GM18502 (cell line): ENCODE measurements around the gene CIDEB.
"Not testable (repeated sequence)": the region's sequence is repeated elsewhere in the genome, so short reads cannot be mapped to it uniquely, and the experiment has no call there.

ENCODE experiments used
- ATAC-seq: cut with Tn5 transposase; IDR thresholded peaks from one replicate; pipeline ENCODE4 v1.9.1; 2021; ENCODE audit warnings: mild to moderate bottlenecking; ENCODE audit not compliant: unreplicated experiment, poor library complexity

Gene CIDEB

DNA sequence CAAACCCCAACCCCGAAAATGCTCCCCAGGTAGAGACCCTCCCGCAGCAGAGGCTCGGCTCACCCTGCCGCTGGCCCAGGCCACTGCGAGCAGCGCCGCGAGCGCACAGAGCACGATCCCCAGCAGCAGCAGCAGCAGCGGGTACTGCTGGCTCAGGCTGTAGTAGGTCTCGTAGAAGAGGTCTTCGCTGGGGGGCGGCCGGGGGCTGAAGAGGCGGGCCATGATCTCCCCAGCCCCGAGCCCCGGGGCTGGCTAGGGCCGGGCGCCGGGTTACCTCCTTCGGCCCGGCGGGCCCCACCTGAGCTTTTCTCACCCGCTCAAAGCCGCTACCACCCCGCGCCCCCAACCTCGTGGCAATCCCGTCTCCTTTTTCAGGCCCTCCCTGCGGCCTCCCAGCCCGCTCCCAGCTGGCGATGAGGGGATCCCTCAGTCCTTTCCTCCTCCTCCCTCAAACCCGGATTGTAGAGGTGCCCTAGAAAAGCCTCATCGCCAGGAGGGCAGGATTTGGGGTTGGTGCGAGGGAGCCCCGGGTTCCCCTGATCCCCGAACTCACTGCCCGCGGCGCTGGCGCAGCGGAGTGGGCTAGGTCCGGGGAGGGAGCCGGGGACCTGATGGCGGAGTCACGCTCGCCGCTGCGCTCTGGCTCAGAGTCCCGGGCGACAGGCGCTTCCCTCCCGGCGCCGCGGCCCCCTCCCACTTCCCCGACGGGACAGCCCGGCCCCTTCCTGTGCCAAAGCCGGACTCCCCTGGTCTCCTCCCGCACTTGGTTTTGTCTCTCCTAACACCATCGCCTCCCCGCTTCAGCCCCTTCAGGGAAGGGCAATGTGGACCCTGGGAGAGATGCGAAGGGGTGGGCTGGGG lies 26.9 kb upstream of the CIDEB start, which contains the start of gene ADCY4:
ADCY4 (minus strand) TSS at position 641 of the 861 bp plus-strand sequence; CDS start at position 222, 419 bp downstream.
- ATAC-seq = no peak

DNA sequence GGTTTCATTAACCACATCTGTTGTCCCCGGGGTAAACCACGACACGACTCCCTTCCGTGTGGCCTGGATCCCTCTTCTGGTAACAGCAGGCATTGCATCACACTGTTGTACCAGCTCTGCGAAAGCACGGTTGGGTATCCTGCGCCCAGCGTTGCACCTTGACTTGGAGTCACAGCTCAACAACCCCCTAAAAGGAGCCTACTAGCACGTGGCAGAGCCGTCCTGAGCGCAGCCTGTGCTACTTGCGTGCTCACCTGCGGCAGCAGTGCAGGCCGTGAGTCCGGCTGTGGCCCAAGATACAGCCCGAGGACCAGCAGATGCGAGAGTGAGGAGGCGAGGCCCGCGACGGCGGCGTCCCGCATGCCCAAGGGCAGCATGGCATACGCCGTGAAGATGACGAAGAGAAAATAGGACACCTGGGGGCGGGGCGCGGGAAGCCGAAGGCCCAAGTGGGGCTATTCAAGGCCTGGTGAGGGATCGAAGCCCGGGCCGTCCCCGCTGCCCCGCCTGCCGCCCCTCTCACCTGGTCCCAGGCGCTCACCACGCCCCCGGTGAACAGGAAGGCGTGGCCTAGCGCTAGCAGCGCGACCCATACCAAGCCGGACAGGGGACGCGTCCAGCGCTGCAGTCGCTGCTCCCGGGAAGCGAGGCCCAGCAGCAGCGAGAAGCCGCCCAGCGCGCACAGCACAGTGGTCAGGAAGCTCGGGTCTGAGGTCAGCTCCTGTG lies 24.7 kb upstream of the CIDEB start:
- peak; percentile 89 for ATAC-seq

DNA sequence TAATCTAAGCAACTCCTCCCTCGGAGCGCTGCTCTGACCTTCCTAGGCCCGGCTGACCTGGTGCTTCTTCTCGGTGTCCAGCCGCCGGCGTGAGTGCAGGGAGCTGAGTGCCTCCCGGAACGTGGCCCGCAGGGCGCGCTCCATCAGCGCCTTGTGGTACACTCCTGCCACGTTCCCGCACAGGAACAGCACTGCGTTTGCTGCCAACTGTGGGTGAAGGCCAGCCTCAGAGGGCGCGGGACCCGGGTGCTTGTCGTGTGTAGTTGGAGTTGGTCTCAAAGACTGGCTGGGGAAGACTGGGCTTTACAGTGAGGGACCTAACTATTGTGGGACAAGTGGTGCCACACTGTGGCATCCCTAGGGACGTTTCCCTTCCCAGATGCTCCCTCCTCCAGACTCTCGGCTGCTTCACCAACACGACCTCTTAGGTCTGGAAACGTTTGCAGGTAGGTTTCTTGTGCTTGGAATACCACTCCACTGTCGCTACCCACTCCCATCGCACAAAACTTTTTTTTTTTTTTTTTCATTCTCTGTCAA lies 24.0 kb upstream of the CIDEB start:
- no peak for ATAC-seq

DNA sequence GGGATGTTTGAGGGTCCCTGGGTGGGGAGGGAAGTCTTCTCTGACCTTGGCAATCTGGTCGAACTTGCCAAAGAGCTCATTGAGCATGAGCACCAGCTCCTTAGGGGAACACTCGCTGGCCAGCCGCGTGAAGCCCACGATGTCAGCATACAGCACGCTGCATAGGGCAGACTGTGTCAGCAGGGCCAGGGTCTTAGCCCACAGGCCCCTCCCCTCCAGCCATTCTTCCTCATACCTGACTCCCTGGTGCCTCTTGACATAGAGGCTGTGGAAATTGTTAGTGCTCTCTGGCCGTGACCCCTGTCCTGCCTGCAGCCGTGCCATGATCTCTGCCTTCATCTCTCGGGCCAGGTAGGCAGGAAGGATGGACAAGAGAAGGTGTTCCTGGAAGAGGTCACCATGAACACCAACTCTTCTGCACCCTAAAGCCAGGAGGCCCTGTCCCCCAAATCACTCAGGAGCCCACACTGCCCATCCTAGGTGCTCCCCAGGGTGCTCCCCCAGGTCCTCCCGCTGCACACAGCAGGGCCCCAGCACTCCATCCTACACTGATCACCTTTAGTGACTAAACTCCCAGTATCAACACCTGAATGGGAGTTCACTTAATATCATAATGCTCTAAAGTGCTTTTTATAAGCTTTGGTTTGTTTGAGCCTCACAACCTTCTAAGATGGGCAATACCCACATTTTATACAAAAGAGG lies 23.3 kb upstream of the CIDEB start:
- ATAC-seq = no peak

DNA sequence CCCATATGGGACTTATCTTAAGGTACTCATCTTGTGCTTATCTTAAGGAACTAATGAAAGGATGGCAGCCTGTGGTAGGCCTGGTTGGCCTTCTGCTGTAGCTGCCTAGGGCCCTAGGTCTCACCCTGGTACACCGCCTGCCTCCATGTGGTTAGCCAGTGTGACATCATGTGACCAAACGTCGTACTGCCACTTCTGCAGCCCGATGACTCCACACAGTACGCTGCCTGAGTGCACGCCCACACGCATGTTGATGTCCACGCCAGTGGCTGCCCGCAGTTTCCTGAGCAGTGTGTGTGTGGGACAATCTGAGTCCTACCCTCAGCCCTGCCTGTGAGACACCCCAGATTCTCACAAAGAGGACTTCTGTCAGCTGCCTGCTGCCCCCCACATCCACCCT lies 22.0 kb upstream of the CIDEB start:
- ATAC-seq = no peak

DNA sequence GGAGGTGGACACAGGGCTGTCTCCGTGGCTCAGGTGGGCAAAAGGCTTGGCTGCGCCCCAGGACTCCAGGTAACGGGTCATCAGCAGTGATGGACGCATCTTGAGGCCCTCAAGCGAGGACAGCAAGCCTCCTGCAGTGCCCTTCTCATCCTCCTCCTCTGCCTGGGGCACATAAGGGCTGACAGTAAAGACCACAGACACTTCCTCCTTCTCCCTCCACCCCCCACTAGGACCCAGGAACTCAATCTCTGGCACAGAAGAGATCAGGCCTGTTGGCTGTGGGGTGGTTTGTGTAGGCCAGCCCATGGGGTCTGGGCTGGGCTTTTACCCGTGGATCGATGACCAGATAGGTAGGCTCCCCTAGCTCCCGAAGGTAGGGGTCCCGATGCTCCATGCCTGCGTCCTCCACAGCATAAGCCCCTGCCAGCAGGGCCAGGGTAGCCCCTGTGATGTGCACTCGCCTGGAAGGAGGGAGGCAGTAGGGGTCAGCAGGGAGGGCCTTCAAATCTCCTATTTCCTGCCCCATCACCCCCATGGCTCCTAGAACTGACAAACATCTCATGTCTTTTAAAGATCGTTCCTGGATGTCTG lies 21.4 kb upstream of the CIDEB start:
- no peak for ATAC-seq

DNA sequence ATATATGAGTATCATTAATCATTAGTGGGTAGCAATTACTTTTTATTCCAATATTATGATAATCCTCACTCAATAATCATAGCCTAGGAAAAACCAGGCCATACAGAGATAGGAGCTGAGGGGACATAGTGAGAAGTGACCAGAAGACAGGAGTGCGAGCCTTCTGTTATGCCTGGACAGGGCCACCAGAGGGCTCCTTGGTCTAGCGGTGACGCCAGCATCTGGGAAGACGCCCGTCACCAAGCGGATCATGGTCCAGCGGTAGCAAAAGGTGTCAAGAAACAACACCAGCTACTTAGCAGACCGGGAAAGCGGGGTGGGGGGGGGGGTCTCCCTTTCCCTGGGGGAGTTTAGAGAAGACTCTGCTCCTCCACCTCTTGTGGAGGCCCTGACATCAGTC lies 20.1 kb upstream of the CIDEB start:
- not testable (repeated sequence) for ATAC-seq

DNA sequence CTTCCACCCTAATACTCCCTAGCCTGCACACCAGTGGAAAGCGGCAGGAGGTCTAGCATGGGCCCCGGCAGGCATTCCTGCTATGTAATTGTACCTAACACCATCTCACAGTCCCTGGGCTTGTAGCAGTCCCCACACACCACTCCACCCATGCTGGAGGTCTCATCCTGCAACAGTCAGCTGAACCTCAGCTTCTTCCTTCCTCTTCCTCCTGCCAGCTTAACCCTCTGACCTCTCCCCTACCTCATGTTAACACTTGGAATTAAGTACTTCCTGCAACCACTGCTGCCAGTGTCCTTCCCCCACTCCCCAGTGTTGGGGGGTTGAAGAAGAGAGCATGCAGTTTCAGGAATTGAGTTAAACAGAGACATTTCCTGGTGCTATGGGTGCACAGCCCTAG lies 19.5 kb upstream of the CIDEB start:
- no peak for ATAC-seq

DNA sequence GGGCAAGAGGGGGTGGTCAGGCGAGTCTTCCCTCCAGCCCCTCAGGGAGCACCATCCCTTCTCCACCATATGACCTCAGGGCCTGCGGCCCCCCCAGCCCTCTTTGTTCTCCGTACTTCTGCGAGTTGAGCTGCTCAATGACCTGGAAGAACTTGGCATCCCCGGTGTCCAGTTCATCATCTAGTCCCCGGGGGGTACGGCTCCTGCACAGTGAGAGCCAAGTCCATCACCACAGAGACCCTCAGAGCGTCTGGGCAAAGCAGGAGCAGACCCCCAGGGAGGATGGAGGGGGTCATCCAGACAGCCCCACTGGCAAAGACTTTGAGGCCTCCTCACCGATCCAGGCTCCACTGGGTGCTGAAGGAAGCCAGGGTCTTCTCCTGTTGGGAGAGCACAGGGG lies 18.2 kb upstream of the CIDEB start:
- ATAC-seq = no peak

DNA sequence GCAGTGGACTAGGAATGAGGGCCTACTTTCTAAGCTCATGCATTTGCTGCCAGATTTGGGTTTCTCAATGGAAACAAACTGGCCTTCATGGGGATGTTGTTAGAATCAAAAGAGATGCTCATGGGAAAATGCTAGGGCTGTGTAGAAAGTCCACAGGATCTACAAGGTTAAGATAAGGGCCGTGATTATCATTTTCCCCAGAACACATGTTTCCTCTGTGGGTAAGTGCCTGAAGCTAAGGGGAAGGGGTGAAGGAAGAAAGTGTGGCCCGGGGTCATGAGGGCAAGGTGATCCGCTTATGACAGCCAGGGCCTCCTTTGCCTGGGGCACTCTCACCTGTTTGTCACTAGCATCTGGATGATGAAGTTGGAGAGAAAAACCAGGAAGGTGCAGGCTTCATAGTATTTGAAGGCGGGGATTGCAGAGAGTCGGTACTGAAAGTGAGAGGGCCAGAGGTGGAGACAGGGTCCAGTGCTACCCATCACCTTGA lies 17.3 kb upstream of the CIDEB start:
- no peak for ATAC-seq

DNA sequence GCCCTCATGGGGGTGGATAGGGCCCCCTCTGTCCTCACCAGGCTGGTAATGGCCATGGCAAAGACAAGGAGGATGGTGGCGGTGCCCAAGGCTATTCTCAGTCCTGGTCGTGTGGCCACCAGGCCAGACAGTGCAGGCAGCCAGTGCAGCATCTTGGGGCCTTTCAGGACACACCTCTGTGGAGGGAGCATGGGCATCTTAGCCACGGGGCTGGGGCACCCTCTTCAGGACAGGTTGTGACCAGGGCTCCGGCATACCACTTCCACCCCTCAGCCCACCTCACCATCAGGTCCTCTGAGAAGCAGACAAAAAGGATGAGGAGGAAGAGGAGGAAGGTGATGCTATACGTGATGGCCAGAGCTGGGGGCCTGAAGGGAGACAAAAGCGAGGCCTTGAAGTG lies 16.2 kb upstream of the CIDEB start:
- ATAC-seq = no peak

DNA sequence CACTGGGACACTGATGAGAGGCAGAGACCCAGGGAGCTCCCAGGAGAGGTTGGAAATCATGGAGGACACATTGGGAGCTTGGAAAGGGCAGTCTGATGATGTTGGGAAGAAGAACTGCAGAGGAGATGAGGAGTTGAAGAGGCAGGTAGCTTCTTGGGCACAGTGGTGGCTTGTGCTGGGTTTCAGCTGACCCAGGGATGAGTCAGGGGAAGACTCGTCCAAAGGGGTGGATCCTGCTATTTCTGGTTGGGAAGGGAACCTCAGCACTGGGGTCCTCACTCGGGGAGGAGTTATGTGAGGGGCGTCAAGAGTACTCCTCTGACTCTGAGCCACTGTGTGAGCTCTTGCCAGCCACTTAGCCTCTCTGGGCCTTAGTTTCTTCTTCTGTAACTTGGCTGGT lies 15.6 kb upstream of the CIDEB start:
- no peak for ATAC-seq

DNA sequence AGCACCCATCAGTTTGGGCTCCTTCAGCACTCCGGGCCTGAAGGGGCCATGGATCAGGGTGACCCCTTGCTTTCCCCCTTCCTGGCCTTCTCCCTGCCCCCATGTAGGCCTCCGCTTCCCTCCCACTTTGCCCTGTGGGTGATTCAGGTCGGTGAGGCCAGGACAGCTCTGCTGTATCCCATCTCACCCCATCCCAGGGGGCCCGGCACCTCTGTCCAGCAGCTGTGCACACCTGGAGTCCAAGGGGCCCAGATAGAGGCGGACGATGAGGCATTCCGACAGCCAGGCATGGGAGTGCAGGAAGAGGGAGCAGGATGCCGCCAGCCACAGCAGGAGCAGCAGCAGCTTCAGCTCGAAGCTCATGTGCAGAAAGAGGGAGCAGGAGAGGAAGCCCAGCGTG lies 14.9 kb upstream of the CIDEB start:
- no peak for ATAC-seq

DNA sequence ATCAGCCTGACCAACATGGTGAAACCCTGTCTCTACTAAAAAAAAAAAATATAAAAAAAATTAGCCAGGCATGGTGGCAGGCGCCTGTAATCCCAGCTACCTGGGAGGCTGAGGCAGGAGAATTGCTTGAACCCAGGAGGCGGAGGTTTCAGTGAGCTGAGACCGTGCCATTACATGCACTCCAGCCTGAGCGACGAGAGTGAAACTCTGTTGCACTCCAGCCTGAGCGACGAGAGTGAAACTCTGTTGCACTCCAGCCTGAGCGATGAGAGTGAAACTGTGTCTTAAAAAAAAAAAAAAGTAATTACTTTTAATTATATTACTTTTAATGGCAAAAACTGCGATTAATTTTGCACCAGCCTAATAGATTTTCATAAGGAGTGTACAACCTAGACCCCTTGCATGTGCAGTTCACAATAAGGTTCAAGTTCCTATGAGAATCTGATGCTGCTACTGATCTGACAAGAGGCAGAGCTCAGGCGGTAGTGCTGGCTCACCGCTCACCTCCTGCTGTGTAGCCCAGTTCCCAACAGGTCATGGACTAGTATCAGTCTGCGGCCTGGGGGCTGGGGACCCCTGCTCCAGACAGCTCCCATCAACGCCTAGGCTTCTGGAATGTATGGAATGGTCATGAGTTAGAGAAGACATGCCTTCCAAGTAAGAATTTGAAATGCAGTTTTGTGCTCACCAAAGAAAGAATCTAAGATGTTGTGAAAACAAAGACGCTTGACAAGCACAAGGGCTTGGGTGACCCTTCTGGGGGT lies 13.6 kb upstream of the CIDEB start:
- ATAC-seq = no peak

DNA sequence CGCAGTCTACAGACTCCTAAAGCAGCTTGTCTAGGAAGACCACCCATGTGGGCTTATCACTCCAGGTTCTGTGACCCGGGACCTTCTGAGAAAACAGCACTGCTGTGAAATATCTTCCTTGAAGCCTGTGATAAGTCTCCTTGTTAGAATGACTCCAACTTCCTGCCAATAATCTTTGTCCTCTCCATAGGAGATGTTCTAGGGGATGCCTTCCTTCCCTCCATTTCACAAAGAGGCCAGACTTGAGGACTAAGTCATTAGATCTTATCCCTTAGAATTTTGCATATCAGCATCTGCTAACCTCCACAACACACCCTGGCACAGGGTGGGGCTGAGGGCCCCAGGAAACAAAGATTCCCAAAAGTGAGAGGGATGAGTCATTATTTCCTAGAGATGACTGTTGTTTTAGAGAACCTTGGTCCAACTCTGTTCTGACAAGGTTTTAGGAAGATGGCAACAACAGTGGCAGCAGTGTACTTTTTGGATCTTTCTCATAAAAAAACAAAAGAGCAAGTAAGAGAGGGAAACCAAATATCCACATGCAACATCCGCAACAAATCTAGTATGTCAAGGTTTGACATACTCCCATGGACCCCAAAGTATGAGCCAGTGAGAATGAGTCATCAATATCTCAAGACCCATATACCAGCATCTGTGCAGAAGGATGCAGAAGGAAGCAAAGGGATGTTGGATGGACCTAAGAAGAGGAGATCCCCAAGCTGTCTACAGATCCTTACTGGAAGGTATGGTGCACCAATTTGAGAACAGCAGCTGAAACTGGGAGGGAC lies 9.6 kb upstream of the CIDEB start:
- ATAC-seq = no peak

DNA sequence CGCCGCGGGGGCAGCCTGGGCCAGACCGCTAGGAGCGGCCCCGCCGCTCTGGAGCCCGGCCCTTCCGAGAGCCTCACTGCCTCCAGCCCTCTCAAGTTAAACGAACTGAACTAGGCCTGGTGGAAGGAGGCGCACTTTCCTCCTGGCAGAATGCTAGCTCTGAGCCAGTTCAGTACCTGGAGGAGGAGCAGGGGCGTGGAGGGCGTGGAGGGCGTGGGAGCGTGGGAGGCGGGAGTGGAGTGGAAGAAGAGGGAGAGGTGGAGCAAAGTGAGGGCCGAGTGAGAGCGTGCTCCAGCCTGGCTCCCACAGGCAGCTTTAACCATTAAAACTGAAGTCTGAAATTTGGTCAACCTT lies 8.8 kb upstream of the CIDEB start:
- no peak for ATAC-seq

DNA sequence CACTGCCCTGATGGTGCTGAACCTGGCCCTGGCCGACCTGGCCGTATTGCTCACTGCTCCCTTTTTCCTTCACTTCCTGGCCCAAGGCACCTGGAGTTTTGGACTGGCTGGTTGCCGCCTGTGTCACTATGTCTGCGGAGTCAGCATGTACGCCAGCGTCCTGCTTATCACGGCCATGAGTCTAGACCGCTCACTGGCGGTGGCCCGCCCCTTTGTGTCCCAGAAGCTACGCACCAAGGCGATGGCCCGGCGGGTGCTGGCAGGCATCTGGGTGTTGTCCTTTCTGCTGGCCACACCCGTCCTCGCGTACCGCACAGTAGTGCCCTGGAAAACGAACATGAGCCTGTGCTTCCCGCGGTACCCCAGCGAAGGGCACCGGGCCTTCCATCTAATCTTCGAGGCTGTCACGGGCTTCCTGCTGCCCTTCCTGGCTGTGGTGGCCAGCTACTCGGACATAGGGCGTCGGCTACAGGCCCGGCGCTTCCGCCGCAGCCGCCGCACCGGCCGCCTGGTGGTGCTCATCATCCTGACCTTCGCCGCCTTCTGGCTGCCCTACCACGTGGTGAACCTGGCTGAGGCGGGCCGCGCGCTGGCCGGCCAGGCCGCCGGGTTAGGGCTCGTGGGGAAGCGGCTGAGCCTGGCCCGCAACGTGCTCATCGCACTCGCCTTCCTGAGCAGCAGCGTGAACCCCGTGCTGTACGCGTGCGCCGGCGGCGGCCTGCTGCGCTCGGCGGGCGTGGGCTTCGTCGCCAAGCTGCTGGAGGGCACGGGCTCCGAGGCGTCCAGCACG lies 8.2 kb upstream of the CIDEB start:
- ATAC-seq = no peak

DNA sequence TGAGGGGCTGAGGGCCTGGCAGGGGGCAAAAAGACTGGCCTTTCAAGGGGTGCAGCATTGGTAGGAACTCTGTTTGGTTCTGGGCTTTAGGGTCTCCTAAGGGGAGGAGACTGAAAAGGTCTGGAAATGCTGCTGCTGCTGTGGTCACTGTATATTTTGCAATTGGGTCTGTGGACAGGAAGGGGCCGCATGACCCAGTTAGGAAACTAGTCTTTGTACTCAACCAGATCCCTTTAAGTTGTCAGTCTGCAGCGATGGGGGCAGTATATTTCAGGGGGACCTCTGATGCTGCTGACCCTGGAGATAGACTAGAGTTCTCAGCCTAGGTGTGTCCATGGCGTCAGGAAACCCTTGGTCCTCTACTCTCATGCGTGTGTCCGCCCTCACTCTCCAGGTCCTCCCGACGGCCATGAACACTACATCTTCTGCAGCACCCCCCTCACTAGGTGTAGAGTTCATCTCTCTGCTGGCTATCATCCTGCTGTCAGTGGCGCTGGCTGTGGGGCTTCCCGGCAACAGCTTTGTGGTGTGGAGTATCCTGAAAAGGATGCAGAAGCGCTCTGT lies 7.5 kb upstream of the CIDEB start:
- ATAC-seq = no peak
